K562 (cell line): ENCODE data around the gene CD84. TPM values are rescaled to one million over a fixed set of nuclear protein-coding genes. Genes with fewer than 3 reads are reported as not detected.

ENCODE experiments used
- E2F5 ChIP-seq: sonication (generic); formaldehyde crosslinking; IDR thresholded peaks from 2 replicates; pipeline ENCODE4 v1.8.0; 2022; ENCODE audit warnings: mild to moderate bottlenecking, missing genetic modification reagents
- GTF2B ChIP-seq: IDR thresholded peaks from 2 replicates; pipeline ENCODE4 v1.6.1; 2011; ENCODE audit not compliant: insufficient read length; ENCODE audit errors: extremely low read depth
- HDAC2 ChIP-seq: fragments of 450-650 bp; IDR thresholded peaks from 2 replicates; pipeline ENCODE4 v1.6.1; 2016; ENCODE audit warnings: mild to moderate bottlenecking
- HMG20B ChIP-seq: fragments of 250-450 bp; sonication (Bioruptor Pico); IDR thresholded peaks from 2 replicates; pipeline ENCODE4 v1.5.0; 2021; ENCODE audit warnings: mild to moderate bottlenecking
- KLF6 ChIP-seq: fragments of 250-450 bp; sonication (Bioruptor Pico); IDR thresholded peaks from 2 replicates; pipeline ENCODE4 v1.4.0; 2020; ENCODE audit warnings: mild to moderate bottlenecking, moderate library complexity, borderline replicate concordance
- MGA ChIP-seq: fragments of 450-650 bp; IDR thresholded peaks from 2 replicates; pipeline ENCODE4 v1.6.1; 2016; ENCODE audit warnings: mild to moderate bottlenecking, moderate library complexity
- RAD21 ChIP-seq, 2 experiments: fragments of 250-450 bp in 1 of 2; fragments of 450-650 bp in 1 of 2; sonication (Bioruptor Pico) in 1 of 2; formaldehyde crosslinking in 1 of 2; IDR thresholded peaks in 1 of 2; conservative IDR thresholded peaks in 1 of 2; 2 replicates each; pipeline versions ENCODE4 v1.4.0 to v1.8.0; 2020 to 2022; ENCODE audit warnings: mild to moderate bottlenecking in 2 of 2, moderate library complexity in 1 of 2
- ZNF589 ChIP-seq: fragments of 200-800 bp; sonication (Bioruptor generic); IDR thresholded peaks from 2 replicates; pipeline ENCODE4 v1.6.1; 2016; ENCODE audit warnings: low read depth, missing genetic modification characterization, missing compliant biosample characterization
- polyA plus RNA-seq, 8 experiments: library from polyadenylated mRNA; depleted of rRNA in 4 of 8; stranded (reverse) in 5 of 8; unstranded in 3 of 8; fragments of >200 nt; fragmentation: Nextera tagmentation in 2 of 8; fragmentation: Illumina TruSeq in 1 of 8; extraction: Ambion mirVana in 2 of 8; extraction: Trizol in 1 of 8; gene quantifications; 2 replicates each; pipeline versions ENCODE4 v1.2.1 to v1.2.3, GENCODE V29; 2011 to 2014; ENCODE audit warnings: inconsistent platforms in 1 of 8, missing spikeins in 1 of 8
- total RNA-seq, 7 experiments: library from RNA; depleted of rRNA in 6 of 7; stranded (reverse); fragments of >200 nt in 6 of 7; fragmentation: Illumina TruSeq in 2 of 7; extraction: Trizol in 2 of 7; gene quantifications; 2 replicates each; pipeline versions ENCODE4 v1.2.1 to v1.2.3, GENCODE V29; 2011 to 2021; ENCODE audit warnings: low replicate concordance in 1 of 7

CD84 gene
- total and polyA plus RNA-seq, 9 of the 15 experiments (the other 6 are each of a cell fraction or from before 2014, with no cell fraction given), result 0.82 to 6.8 (median 2.0) TPM

GRCh38 chr1:160519642-160520435 lies 59.5 kb downstream of the CD84 start (continued):
- TF ChIP-seq MGA (peak; percentile 46), RAD21 (CRISPR knock-in tag; conservative IDR thresholded peaks at IDR 0.05 in 1 of 2, IDR thresholded peaks at IDR 0.05 in 1 of 2) (peak; percentile 4 to 12; a peak in 1 of 4 replicates), HMG20B (CRISPR knock-in tag) (no peak), GTF2B (no peak), E2F5 (no peak), HDAC2 (0 out of 2 replicates have a peak, but pooled peaks have one; percentile 59), ZNF589 (CRISPR knock-in tag) (no peak), KLF6 (CRISPR knock-in tag) (no peak)
